DOHH2 (cell line): ENCODE measurements around the gene FAM25G.
"Not testable (repeated sequence)": the region's sequence is repeated elsewhere in the genome, so short reads cannot be mapped to it uniquely, and the experiment has no call there.

ENCODE experiments used
- H3F3A ChIP-seq: fragments of 200-600 bp; sonication (generic), shearing (Covaris generic); 2 replicates; pipeline ENCODE4 v1.6.0; 2016; ENCODE audit warnings: antibody characterized with exemption, mild to moderate bottlenecking; ENCODE audit not compliant: control insufficient read depth, insufficient read depth
- H3K27ac ChIP-seq: fragments of 200-600 bp; sonication (generic); 2 replicates; pipeline ENCODE4 v1.5.1; 2014; ENCODE audit warnings: low read depth, mild to moderate bottlenecking, low read length, moderate library complexity
- H3K27me3 ChIP-seq: fragments of 200-600 bp; sonication (generic); 2 replicates; pipeline ENCODE4 v1.6.1; 2014; ENCODE audit warnings: mild to moderate bottlenecking, low read length, mixed read lengths; ENCODE audit not compliant: control insufficient read depth
- H3K36me3 ChIP-seq: fragments of 200-600 bp; sonication (generic); 2 replicates; pipeline ENCODE4 v1.6.1; 2014; ENCODE audit warnings: mild to moderate bottlenecking, low read length, moderate library complexity, mixed read lengths; ENCODE audit not compliant: control insufficient read depth
- H3K4me1 ChIP-seq: fragments of 200-600 bp; sonication (generic); 2 replicates; pipeline ENCODE4 v1.6.1; 2014; ENCODE audit warnings: mild to moderate bottlenecking, low read length, mixed read lengths; ENCODE audit not compliant: control insufficient read depth
- H3K4me2 ChIP-seq: fragments of 200-600 bp; sonication (generic); 2 replicates; pipeline ENCODE4 v1.6.0; 2014; ENCODE audit warnings: mild to moderate bottlenecking, low read length, moderate library complexity
- H3K4me3 ChIP-seq: fragments of 200-600 bp; sonication (generic); 2 replicates; pipeline ENCODE4 v1.5.1; 2014; ENCODE audit warnings: mild to moderate bottlenecking, low read length, mixed read lengths
- H3K79me2 ChIP-seq: fragments of 200-600 bp; sonication (generic); 2 replicates; pipeline ENCODE4 v1.6.1; 2014; ENCODE audit warnings: mild to moderate bottlenecking, low read length, mixed read lengths; ENCODE audit not compliant: control insufficient read depth
- H3K9me2 ChIP-seq: fragments of 200-600 bp; sonication (generic); replicated peaks from 2 replicates; pipeline ENCODE4 v1.6.1; 2014; ENCODE audit warnings: mild to moderate bottlenecking, low read length, mixed read lengths; ENCODE audit not compliant: control insufficient read depth
- H3K9me3 ChIP-seq: fragments of 200-600 bp; sonication (generic); 2 replicates; pipeline ENCODE4 v1.6.1; 2014; ENCODE audit warnings: antibody characterized with exemption, low read length, mixed read lengths; ENCODE audit not compliant: control insufficient read depth, insufficient read depth
- H4K20me1 ChIP-seq: fragments of 200-600 bp; sonication (generic); 2 replicates; pipeline ENCODE4 v1.6.0; 2014; ENCODE audit warnings: low read depth, mild to moderate bottlenecking, antibody characterized with exemption, low read length, moderate library complexity; ENCODE audit not compliant: control insufficient read depth, insufficient read depth
- CTCF ChIP-seq: fragments of 200-600 bp; sonication (generic); IDR thresholded peaks from one replicate; pipeline ENCODE4 v1.5.1; 2014; ENCODE audit warnings: antibody characterized with exemption, mild to moderate bottlenecking, low read depth, low read length; ENCODE audit not compliant: poor library complexity, severe bottlenecking
- EZH2phosphoT487 ChIP-seq: fragments of 200-600 bp; sonication (generic); IDR thresholded peaks from 2 replicates; pipeline ENCODE4 v1.6.1; 2017; ENCODE audit warnings: borderline replicate concordance, mild to moderate bottlenecking, antibody characterized with exemption, low read length, moderate library complexity, mixed read lengths

The FAM25G gene

GRCh38 chr10:47461261-47461687 lies 30.2 kb downstream of the FAM25G start:
- H3K9me3 ChIP-seq, H4K20me1 ChIP-seq: not testable (repeated sequence)
- TF ChIP-seq CTCF = peak; percentile 10

GRCh38 chr10:47458466-47459154 lies 32.9 kb downstream of the FAM25G start:
- Histone ChIP-seq H3K4me1 (no peaks in the 10 kb centered on the region), H3K36me3 (no peaks in the 10 kb centered on the region), H3K4me2 (no peak overlapping the region), H3K27ac (no peak overlapping the region), H3K79me2 (no peaks in the 10 kb centered on the region), H3K27me3 (no peaks in the 10 kb centered on the region), H3K4me3 (no peak overlapping the region), H3F3A (no peaks in the 10 kb centered on the region), H3K9me3 (no peaks in the 10 kb centered on the region), H4K20me1 (no peaks in the 10 kb centered on the region), H3K9me2 (no peaks in the 10 kb centered on the region)
- no peak for TF ChIP-seq CTCF
- TF ChIP-seq EZH2phosphoT487 = no peak

More at GRCh38 chr10:47461261-47461687, 30.2 kb downstream of the FAM25G start:
- not testable (repeated sequence) for H3K27ac ChIP-seq, H3K4me2 ChIP-seq, H3K4me1 ChIP-seq, H3K36me3 ChIP-seq, H3K4me3 ChIP-seq, H3F3A ChIP-seq, H3K9me2 ChIP-seq, H3K79me2 ChIP-seq, H3K27me3 ChIP-seq

- Histone ChIP-seq H3K9me2 (no peaks in the 10 kb centered on the region), H3K4me1 (no peaks in the 10 kb centered on the region), H3K27me3 (no peaks in the 10 kb centered on the region), H3K27ac (no peak overlapping the region), H3K79me2 (no peaks in the 10 kb centered on the region), H4K20me1 (no peaks in the 10 kb centered on the region), H3K4me3 (no peak overlapping the region), H3K4me2 (no peak overlapping the region), H3K36me3 (no peaks in the 10 kb centered on the region), H3F3A (no peaks in the 10 kb centered on the region), H3K9me3 (no peaks in the 10 kb centered on the region)
- TF ChIP-seq CTCF (no peak), EZH2phosphoT487 (no peak)
Measured at GRCh38 chr10:47457826-47458225, 33.7 kb downstream of the FAM25G start.
